ENCODE data around the gene MEIS1.

The MEIS1 gene

DNA sequence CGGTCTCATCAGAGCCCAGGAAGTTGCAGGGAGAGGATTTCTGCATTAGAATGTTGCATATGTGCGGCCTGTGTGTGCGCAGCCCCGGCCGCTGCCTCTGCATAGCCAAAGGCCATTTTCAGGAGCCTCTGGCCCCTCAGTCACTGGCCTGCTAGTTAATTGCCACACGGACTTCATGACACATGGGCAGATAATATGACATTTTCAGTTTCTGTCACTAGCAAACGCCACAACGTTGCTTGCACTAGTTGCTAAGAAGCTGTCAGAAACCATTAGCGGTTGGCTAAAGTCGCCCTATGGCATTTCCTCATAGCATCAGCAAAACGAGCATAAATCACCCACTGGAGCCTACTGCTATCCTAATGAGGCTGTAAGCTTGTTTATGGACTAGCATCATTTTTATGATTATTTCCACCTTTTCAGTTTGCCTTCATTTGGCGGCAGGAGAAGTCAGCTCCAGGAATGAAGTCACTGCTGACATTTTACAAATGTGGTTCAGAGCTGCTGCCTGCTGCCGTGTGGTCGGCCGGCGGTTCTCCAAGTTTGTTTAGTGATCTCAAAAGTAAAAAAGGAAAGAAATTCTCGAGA lies 73.7 kb downstream of the MEIS1 start:
- TF ChIP-seq, protein P1, sequence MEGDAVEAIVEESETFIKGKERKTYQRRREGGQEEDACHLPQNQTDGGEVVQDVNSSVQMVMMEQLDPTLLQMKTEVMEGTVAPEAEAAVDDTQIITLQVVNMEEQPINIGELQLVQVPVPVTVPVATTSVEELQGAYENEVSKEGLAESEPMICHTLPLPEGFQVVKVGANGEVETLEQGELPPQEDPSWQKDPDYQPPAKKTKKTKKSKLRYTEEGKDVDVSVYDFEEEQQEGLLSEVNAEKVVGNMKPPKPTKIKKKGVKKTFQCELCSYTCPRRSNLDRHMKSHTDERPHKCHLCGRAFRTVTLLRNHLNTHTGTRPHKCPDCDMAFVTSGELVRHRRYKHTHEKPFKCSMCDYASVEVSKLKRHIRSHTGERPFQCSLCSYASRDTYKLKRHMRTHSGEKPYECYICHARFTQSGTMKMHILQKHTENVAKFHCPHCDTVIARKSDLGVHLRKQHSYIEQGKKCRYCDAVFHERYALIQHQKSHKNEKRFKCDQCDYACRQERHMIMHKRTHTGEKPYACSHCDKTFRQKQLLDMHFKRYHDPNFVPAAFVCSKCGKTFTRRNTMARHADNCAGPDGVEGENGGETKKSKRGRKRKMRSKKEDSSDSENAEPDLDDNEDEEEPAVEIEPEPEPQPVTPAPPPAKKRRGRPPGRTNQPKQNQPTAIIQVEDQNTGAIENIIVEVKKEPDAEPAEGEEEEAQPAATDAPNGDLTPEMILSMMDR (IDR thresholded peaks at IDR 0.05; ENCODE audit: extremely low read depth, missing control alignments) = no peak
- no peak for DNase-seq (ENCODE audit: low spot score)

DNA sequence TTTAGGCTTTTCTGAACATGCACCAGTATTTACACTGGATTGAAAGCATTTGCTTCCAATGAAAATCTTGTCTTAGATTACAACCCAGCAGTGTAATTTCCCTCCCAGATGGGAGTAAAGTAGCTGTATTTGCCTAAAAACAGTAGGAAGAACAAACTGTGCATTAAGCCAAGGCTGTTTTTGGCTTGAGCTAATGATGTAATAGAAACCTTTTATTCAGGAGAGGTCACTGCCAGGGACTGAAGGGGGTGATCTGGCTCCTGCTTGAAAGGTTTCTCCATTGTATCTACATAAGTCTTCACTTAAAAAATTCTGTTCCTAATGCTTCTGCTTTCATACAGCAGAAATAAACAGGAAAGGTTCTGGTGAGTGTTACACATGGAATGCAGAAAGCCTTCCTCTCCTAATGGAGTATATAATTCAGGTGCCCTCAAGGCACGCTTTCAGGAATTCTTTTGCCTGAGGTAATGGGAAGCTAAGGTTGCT lies 74.4 kb downstream of the MEIS1 start:
- TF ChIP-seq, protein P1 (IDR thresholded peaks at IDR 0.05; ENCODE audit: extremely low read depth, missing control alignments) = no peak
- DNase-seq (ENCODE audit: low spot score) = no peak

DNA sequence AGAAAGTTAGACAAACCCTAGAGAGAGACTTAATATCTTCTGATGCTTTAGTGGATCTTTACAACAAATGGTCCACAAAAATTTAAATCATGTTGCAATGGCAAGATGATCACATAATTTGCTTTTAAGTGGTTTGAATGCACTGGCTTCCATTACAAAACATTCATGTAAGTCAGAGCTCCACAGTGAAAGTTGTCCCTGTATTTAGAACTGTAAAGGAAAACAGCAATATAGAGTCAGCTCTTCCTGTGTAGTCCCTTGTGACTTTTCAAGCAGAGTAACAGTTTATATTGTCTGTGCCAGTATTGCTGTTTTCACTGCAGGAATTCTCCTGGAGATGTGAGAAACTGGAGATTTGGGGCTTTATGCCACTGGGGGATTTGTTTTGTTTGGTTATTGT lies 77.7 kb downstream of the MEIS1 start:
- TF ChIP-seq, protein P1 (IDR thresholded peaks at IDR 0.05; ENCODE audit: extremely low read depth, missing control alignments) = no peak

DNA sequence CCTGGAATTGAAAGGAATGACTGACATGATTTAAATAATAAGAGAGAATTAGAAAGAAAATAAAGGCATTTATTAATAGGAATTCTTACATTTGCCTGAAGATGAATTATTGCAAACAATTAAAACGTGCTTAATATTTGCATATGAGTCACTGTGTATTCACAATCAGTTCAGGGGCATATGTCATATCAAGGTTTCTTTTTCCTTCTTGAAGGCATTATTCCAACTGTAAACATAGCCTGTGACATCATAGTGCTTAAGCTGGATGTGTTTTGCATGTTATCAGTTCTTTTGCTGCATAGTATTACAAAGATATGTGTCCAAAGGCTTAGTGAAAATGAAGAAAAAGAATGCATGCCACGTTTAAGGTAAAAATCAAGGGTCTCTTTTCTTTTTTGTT lies 80.8 kb downstream of the MEIS1 start:
- no peak for DNase-seq (ENCODE audit: low spot score)
- TF ChIP-seq, protein P1 (IDR thresholded peaks at IDR 0.05; ENCODE audit: extremely low read depth, missing control alignments) = no peak

More for the DNA sequence above, 77.7 kb downstream of the MEIS1 start:
- no peak for DNase-seq (ENCODE audit: low spot score)

DNA sequence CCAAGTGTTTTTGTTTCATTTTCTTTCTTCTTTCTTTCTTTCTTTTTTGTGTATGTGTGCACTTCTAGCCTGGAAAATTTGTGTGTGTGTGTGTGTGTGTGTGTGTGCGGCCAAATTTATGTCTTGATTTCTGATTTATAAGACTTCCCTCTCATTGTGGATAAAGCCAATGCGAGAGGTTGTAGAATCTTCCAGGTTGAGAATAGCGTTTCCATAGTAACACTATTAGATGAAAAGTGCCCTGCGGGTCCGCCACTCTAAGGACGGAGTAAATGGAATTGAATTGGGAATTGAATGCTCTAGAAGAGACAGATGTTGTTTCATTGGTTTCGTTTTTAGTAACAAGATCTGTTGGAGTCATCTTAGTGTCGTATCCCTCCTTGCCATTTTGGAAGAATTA lies 81.6 kb downstream of the MEIS1 start:
- TF ChIP-seq, protein P1 (IDR thresholded peaks at IDR 0.05; ENCODE audit: extremely low read depth, missing control alignments) = no peak
- no peak for DNase-seq (ENCODE audit: low spot score)

DNA sequence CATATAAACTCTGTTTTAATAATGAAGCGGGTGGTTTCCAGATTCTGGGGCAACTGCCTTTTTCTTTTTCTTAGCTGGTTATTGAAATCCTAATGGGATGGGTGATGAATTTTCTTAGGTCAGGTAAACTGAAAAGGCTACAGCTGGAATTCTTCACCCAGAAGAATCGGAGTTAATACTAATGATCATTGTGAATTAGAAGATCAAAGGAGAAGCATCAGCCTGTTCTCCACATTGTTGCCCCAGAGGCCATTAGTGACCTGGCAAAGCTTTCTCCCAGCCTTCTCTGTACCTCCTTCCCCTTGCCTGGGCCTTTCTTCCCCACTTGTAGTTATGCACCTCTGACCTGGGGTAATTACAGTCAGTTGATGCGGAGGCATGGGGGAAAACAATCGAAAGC lies 82.8 kb downstream of the MEIS1 start:
- no peak for DNase-seq (ENCODE audit: low spot score)
- TF ChIP-seq, protein P1 (IDR thresholded peaks at IDR 0.05; ENCODE audit: extremely low read depth, missing control alignments) = no peak

DNA sequence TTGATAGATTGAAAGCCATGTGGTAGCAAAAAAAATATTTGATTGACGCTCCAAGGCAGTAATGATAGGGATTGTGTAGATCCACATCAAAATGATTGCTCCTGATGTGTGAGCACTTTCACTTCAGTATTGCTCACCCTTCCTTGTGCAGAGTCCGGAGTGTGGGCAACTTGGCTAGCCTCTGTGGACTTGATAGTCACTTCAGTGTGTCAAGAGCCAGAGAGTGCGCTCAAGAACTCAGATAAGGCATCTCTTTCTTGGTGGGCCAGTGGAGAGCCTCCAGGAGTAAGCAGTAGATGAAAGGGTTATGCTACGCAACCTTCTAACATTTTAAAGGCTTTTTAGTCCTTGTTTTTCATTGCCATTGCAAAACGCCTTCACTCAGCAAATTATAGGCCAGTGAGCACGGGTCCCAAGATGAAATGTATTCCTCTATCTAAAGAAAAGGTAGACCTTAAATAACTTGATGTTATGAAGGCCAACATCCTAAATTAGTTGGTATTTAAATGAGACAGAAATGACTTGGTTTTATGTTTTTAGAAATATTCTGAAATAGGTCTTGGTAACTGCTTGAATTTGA lies 84.4 kb downstream of the MEIS1 start:
- TF ChIP-seq, protein P1 (IDR thresholded peaks at IDR 0.05; ENCODE audit: extremely low read depth, missing control alignments) = no peak
- DNase-seq (ENCODE audit: low spot score) = no peak
